Heart left ventricle (tissue), 16 donors: Measurements from ENCODE around the gene KCNA1. TPM values are rescaled to one million over a fixed set of nuclear protein-coding genes. Genes with fewer than 3 reads are reported as not detected.

ENCODE experiments used
- ATAC-seq, 4 donors: fragments of 200-7000 bp; cut with Tn5 transposase; one replicate each; pipeline ENCODE4 v1.9.1; 2020 to 2022; ENCODE audit warnings: moderate library complexity in 4 of 4, mild to moderate bottlenecking in 3 of 4, moderate number of reproducible peaks in 1 of 4
- DNase-seq, 5 donors: peaks; one replicate each; pipeline ENCODE4 v3.0.0-alpha.2; 2020
- H3K27ac ChIP-seq, 12 donors: fragments of 200-600 bp; sonication (generic) in 4 of 12; one replicate each; pipeline versions ENCODE4 v1.5.0 to v1.8.0; 2016 to 2022; ENCODE audit warnings: mild to moderate bottlenecking in 2 of 12
- H3K27me3 ChIP-seq, 9 donors: fragments of 200-600 bp; sonication (generic) in 2 of 9; one replicate each; pipeline versions ENCODE4 v1.5.1 to v1.8.0; 2016 to 2022; ENCODE audit warnings: mild to moderate bottlenecking in 3 of 9
- H3K36me3 ChIP-seq, 9 donors: fragments of 200-600 bp; sonication (generic) in 2 of 9; one replicate each; pipeline versions ENCODE4 v1.5.0 to v1.8.0; 2018 to 2022; ENCODE audit warnings: mild to moderate bottlenecking in 2 of 9
- H3K4me1 ChIP-seq, 12 donors: fragments of 200-600 bp; sonication (generic) in 4 of 12; one replicate each; pipeline versions ENCODE4 v1.5.0 to v1.8.0; 2016 to 2022; ENCODE audit warnings: mild to moderate bottlenecking in 3 of 12
- H3K4me3 ChIP-seq, 12 donors: fragments of 200-600 bp; sonication (generic) in 4 of 12; one replicate each; pipeline versions ENCODE4 v1.5.0 to v1.8.0; 2017 to 2022; ENCODE audit warnings: mild to moderate bottlenecking in 9 of 12, moderate library complexity in 4 of 12
- H3K9me3 ChIP-seq, 12 donors: fragments of 200-600 bp; sonication (generic) in 4 of 12; one replicate each; pipeline versions ENCODE4 v1.5.0 to v1.8.0; 2016 to 2022; ENCODE audit warnings: mild to moderate bottlenecking in 1 of 12
- CTCF ChIP-seq, 12 donors: fragments of 200-600 bp; sonication (generic) in 4 of 12; IDR thresholded peaks; one replicate each; pipeline versions ENCODE4 v1.5.0 to v1.8.0; 2018 to 2022; ENCODE audit warnings: antibody characterized with exemption in 12 of 12, mild to moderate bottlenecking in 5 of 12
- POLR2A ChIP-seq, 2 donors: fragments of 450-650 bp; IDR thresholded peaks; one replicate each; pipeline ENCODE4 v1.6.1; 2017; ENCODE audit warnings: antibody characterized with exemption in 2 of 2, mild to moderate bottlenecking in 2 of 2, moderate library complexity in 2 of 2
- WGBS, 4 donors: extraction: QIAGEN DNeasy Blood & Tissue Kit in 2 of 4; methylation state at CpG; one replicate each; pipeline versions ENCODE4 v1.1.5 to v1.1.7; 2013 to 2018; 5-methylcytosine and 5-hydroxymethylcytosine counted together
- intact Hi-C, 10 donors: fragments of 100-400 bp; cut with DNase I; formaldehyde crosslinking; loops; one replicate each; pipeline versions ENCODE4 v1.11.1 to v1.14.2; 2022
- polyA plus RNA-seq, 2 donors: library from polyadenylated mRNA; stranded (reverse); fragments of 200-250 nt; gene quantifications; one replicate each; pipeline ENCODE4 v1.2.3, GENCODE V29; 2013
- total RNA-seq, 9 donors: library from RNA; depleted of rRNA in 2 of 9; stranded (reverse); fragments of >200 nt in 2 of 9; fragmentation: NEBNext Ultra II Directional in 3 of 9; extraction: Animal tissue kit (Norgen Biotek cat#: 25700) in 3 of 9; gene quantifications; one replicate each; pipeline versions ENCODE4 v1.1.0 to v1.2.4, GENCODE V29; 2016 to 2023
- donor health status: ischemic (EF 13 %, LVEDD 7.1; RV severe dilation, severe dysfunction).
- donor health status: healthy with polysubstance abuse.
- donor health status: DM: no; HTN: yes; CAD: no.
- donor health status: DM: no; HTN: no; CAD: no.
- donor health status: ischemic (EF 25% LVEDD 6.9; RV normal size, moderate dysfunction).
- donor health status: ischemic (EF 25% LVEDD 5.7; RV mildly dilated, moderate dysfunction).
- donor health status: healthy.
- donor health status: DM: yes; HTN: yes; CAD: no.
- donor health status: ischemic (EF 35%, LVEDD 5.7; RV mildly dilated, moderate dysfunction).
- donor health status: nonischemic (EF 11% LVEDD 7.7; RV severe dilation, severe dysfunction).
- donor health status: DM: yes; HTN: yes; CAD: no.
- donor health status: PGD.
- donor health status: ischemic (EF 29% LVEDD 5.4; RV normal size, mild dysfunction).
- donor health status: nonischemic (EF 23%, LVEDD 6.1; RV moderate dilation, normal function).

Gene KCNA1
- total and polyA plus RNA-seq, 11 donors, result 0.04 to 0.34 TPM; not detected in 9

- TF ChIP-seq POLR2A (IDR thresholded peaks at IDR 0.05) (no peak), CTCF (IDR thresholded peaks at IDR 0.05) (no peak)
- DNase-seq, result no peak
- H3K36me3 ChIP-seq, result no peaks in the 10 kb centered on the region
- H3K4me1 ChIP-seq, result peaks cover 0 to 28% (median 21%) of the 10 kb centered on the region in 12 donors
- H3K4me3 ChIP-seq, result peak overlapping the region; percentile 14 to 50 (median 38)
- no peak for ATAC-seq
- WGBS, 4 donors, result 1 to 4% (median 2%) methylated on average over 32 to 49 of the region's 49 CpGs
- no peaks in the 10 kb centered on the region for H3K9me3 ChIP-seq
- peaks cover 27 to 92% (median 48%) of the 10 kb centered on the region in 9 donors for H3K27me3 ChIP-seq
- H3K27ac ChIP-seq, result no peak overlapping the region
- intact Hi-C loops, result no loop called here
Observed at GRCh38 chr12:4910502-4911315, 1.0 kb downstream of the KCNA1 start.

- no peaks in the 10 kb centered on the region for H3K9me3 ChIP-seq
- H3K4me1 ChIP-seq, result peaks cover 0 to 28% (median 21%) of the 10 kb centered on the region in 12 donors
- peaks cover 27 to 89% (median 46%) of the 10 kb centered on the region in 9 donors for H3K27me3 ChIP-seq
- no peak for TF ChIP-seq CTCF (IDR thresholded peaks at IDR 0.05)
- intact Hi-C loops, result no loop called here
- peak in 1 of 5 donors; percentile 59 for DNase-seq
- peak overlapping the region in 3 of 12 donors; percentile 38 to 46 (median 39) for H3K4me3 ChIP-seq
- no peak overlapping the region for H3K27ac ChIP-seq
- no peak for ATAC-seq
- WGBS, 4 donors, result 33 to 80% (median 54%) methylated on average over 29 to 61 of the region's 61 CpGs
- H3K36me3 ChIP-seq, result no peaks in the 10 kb centered on the region
Observed at GRCh38 chr12:4911316-4911994, 1.8 kb downstream of the KCNA1 start.

GRCh38 chr12:4914720-4915119, 5.0 kb downstream of the KCNA1 start:
- WGBS, 4 donors, result 80 to 83% (median 82%) methylated on average over 4 of the region's 4 CpGs
- no peak for DNase-seq
- no peak for ATAC-seq

More at GRCh38 chr12:4914720-4915119, 5.0 kb downstream of the KCNA1 start:
- H3K36me3 ChIP-seq, result no peaks in the 10 kb centered on the region
- peaks cover 0 to 17% (median 11%) of the 10 kb centered on the region in 12 donors for H3K4me1 ChIP-seq
- no peak for TF ChIP-seq POLR2A (IDR thresholded peaks at IDR 0.05)
- no peak for TF ChIP-seq CTCF (IDR thresholded peaks at IDR 0.05)
- peaks cover 14 to 61% (median 32%) of the 10 kb centered on the region in 9 donors for H3K27me3 ChIP-seq
- no peak overlapping the region for H3K27ac ChIP-seq
- intact Hi-C loops, result no loop called here
- no peak overlapping the region for H3K4me3 ChIP-seq
- no peaks in the 10 kb centered on the region for H3K9me3 ChIP-seq
